IMR-90 (cell line): ENCODE measurements around the gene SEMA4D. TPM values are rescaled to one million over a fixed set of nuclear protein-coding genes. Genes with fewer than 3 reads are reported as not detected.
A peak's percentile ranks its signal among the peaks of the same experiment; 100 is the strongest.

Source experiments
- ATAC-seq: fragments of 200-7000 bp; cut with Tn5 transposase; 2 replicates; pipeline ENCODE4 v1.9.1; 2020; ENCODE audit warnings: low read depth, mild to moderate bottlenecking, moderate library complexity
- BruUV-seq: library from RNA; stranded (reverse); fragments of 400-500 nt; replicated peaks from 2 replicates; lab custom pipeline; 2021; lab: Mats Ljungman, UMichigan
- CTCF ChIA-PET: fragments of 300-600 bp; formaldehyde crosslinking; extraction: SDS; loops from one replicate; lab custom pipeline; 2021; ENCODE audit warnings: antibody characterized with exemption; lab: Yijun Ruan, JAX
- POLR2A ChIA-PET: fragments of 300-600 bp; sonication (Branson Sonifier 250); formaldehyde crosslinking; loops from one replicate; lab custom pipeline; 2022; ENCODE audit warnings: antibody characterized with exemption; ENCODE audit not compliant: unreplicated experiment; lab: Charles Lee
- DNase-seq: peaks from one replicate; pipeline ENCODE4 v3.0.0; 2013
- H2AFZ ChIP-seq: replicated peaks from 2 replicates; pipeline ENCODE3; 2013; ENCODE audit warnings: low read length, mild to moderate bottlenecking; ENCODE audit not compliant: poor library complexity
- H2AK5ac ChIP-seq: 2 replicates; pipeline ENCODE4 v1.6.1; 2013; ENCODE audit warnings: low read depth, low read length, inconsistent platforms
- H2AK9ac ChIP-seq: replicated peaks from 2 replicates; pipeline ENCODE3; 2013; ENCODE audit warnings: mild to moderate bottlenecking, low read depth, low read length, moderate library complexity; ENCODE audit not compliant: poor library complexity
- H2BK120ac ChIP-seq: 2 replicates; pipeline ENCODE4 v1.6.1; 2013; ENCODE audit warnings: low read depth, low read length, inconsistent platforms
- H2BK15ac ChIP-seq: 3 replicates; pipeline ENCODE4 v1.6.1; 2013; ENCODE audit warnings: low read depth, low read length, inconsistent platforms
- H2BK20ac ChIP-seq: 2 replicates; pipeline ENCODE4 v1.6.1; 2013; ENCODE audit warnings: low read depth, mild to moderate bottlenecking, inconsistent platforms, low read length, moderate library complexity
- H2BK5ac ChIP-seq: 2 replicates; pipeline ENCODE4 v1.6.1; 2013; ENCODE audit warnings: mild to moderate bottlenecking, low read depth, low read length, inconsistent platforms; ENCODE audit not compliant: poor library complexity, severe bottlenecking
- H3K14ac ChIP-seq: replicated peaks from 2 replicates; pipeline ENCODE4 v1.6.1; 2013; ENCODE audit warnings: low read depth, low read length, inconsistent platforms
- H3K18ac ChIP-seq: 2 replicates; pipeline ENCODE4 v1.6.1; 2013; ENCODE audit warnings: low read depth, low read length, control low read depth
- H3K23ac ChIP-seq: 2 replicates; pipeline ENCODE4 v1.6.1; 2013; ENCODE audit warnings: low read depth, low read length, inconsistent platforms
- H3K27ac ChIP-seq: 2 replicates; pipeline ENCODE4 v1.5.1; 2013; ENCODE audit warnings: mild to moderate bottlenecking, control low read depth, low read length; ENCODE audit not compliant: insufficient read depth
- H3K27me3 ChIP-seq: 2 replicates; pipeline ENCODE4 v1.6.1; 2013; ENCODE audit warnings: low read length; ENCODE audit not compliant: control insufficient read depth, insufficient read depth
- H3K36me3 ChIP-seq: 2 replicates; pipeline ENCODE4 v1.6.1; 2013; ENCODE audit warnings: low read length, mixed read lengths; ENCODE audit not compliant: control insufficient read depth, insufficient read depth
- H3K4ac ChIP-seq: 2 replicates; pipeline ENCODE4 v1.6.1; 2013; ENCODE audit warnings: low read depth, low read length, inconsistent platforms
- H3K4me1 ChIP-seq: 2 replicates; pipeline ENCODE4 v1.6.1; 2013; ENCODE audit warnings: low read length, mixed read lengths; ENCODE audit not compliant: control insufficient read depth, insufficient read depth
- H3K4me2 ChIP-seq: 2 replicates; pipeline ENCODE4 v1.6.1; 2013; ENCODE audit warnings: low read depth, mild to moderate bottlenecking, control low read depth, low read length, moderate library complexity
- H3K4me3 ChIP-seq: 2 replicates; pipeline ENCODE4 v1.5.1; 2013; ENCODE audit warnings: low read depth, mild to moderate bottlenecking, control low read depth, low read length, moderate library complexity; ENCODE audit not compliant: insufficient read depth
- H3K56ac ChIP-seq: 2 replicates; pipeline ENCODE4 v1.6.1; 2013; ENCODE audit warnings: low read length, inconsistent platforms; ENCODE audit not compliant: insufficient read depth; ENCODE audit errors: extremely low read depth
- H3K79me1 ChIP-seq, 2 experiments: 2 replicates each; pipeline ENCODE4 v1.6.1; 2013; ENCODE audit warnings: low read length in 2 of 2, inconsistent platforms in 1 of 2, low read depth in 1 of 2
- H3K9ac ChIP-seq: 2 replicates; pipeline ENCODE4 v1.6.1; 2013; ENCODE audit warnings: low read depth, low read length, control low read depth
- H3K9me1 ChIP-seq: 2 replicates; pipeline ENCODE4 v1.6.1; 2013; ENCODE audit warnings: low read length, inconsistent platforms; ENCODE audit not compliant: insufficient read depth
- H3K9me3 ChIP-seq: 2 replicates; pipeline ENCODE4 v1.6.1; 2013; ENCODE audit warnings: low read length; ENCODE audit not compliant: control insufficient read depth, insufficient read depth
- H4K20me1 ChIP-seq: 2 replicates; pipeline ENCODE4 v1.6.1; 2013; ENCODE audit warnings: low read length, inconsistent platforms; ENCODE audit not compliant: insufficient read depth
- H4K5ac ChIP-seq: 2 replicates; pipeline ENCODE4 v1.6.1; 2013; ENCODE audit warnings: mild to moderate bottlenecking, low read depth, low read length, control low read depth
- H4K8ac ChIP-seq, 2 experiments: 2 replicates each; pipeline ENCODE4 v1.6.1; 2013; ENCODE audit warnings: low read depth in 2 of 2, low read length in 2 of 2, control low read depth in 1 of 2, inconsistent platforms in 1 of 2
- H4K91ac ChIP-seq: 2 replicates; pipeline ENCODE4 v1.6.1; 2013; ENCODE audit warnings: low read depth, low read length, inconsistent platforms; ENCODE audit not compliant: insufficient read depth
- FOS ChIP-seq: fragments of 150-350 bp; IDR thresholded peaks from 2 replicates; pipeline ENCODE4 v1.6.1; 2016; ENCODE audit warnings: low read depth, low read length
- MAFK ChIP-seq: IDR thresholded peaks from 2 replicates; pipeline ENCODE4 v1.6.1; 2012; ENCODE audit warnings: low read depth, low read length, improper control_type of control experiment
- NFE2L2 ChIP-seq: fragments of 150-350 bp; IDR thresholded peaks from 2 replicates; pipeline ENCODE4 v1.6.1; 2016; ENCODE audit warnings: low read depth, mild to moderate bottlenecking, low read length
- RAD21 ChIP-seq: IDR thresholded peaks from 2 replicates; pipeline ENCODE4 v1.6.1; 2012; ENCODE audit warnings: low read length, improper control_type of control experiment
- RFX5 ChIP-seq: IDR thresholded peaks from 2 replicates; pipeline ENCODE4 v1.8.0; 2012; ENCODE audit warnings: low read depth, mild to moderate bottlenecking, low read length, moderate library complexity
- WGBS, 2 experiments: methylation state at CpG; one replicate each; pipeline versions ENCODE4 v1.1.5 to v1.1.7; 2013; ENCODE audit warnings: missing lambda C conversion rate in 2 of 2; ENCODE audit not compliant: insufficient read length in 1 of 2; ENCODE audit errors: extremely low coverage in 2 of 2; 5-methylcytosine and 5-hydroxymethylcytosine counted together
- dilution Hi-C: fragments of 300-500 bp; cut with HindIII; formaldehyde crosslinking; loops from one replicate; pipeline ENCODE4 v1.14.3; 2018; ENCODE audit warnings: low sequenced_read_pairs; ENCODE audit not compliant: unreplicated experiment
- in situ Hi-C: fragments of 300-500 bp; cut with MboI; formaldehyde crosslinking; loops from 3 replicates; pipeline ENCODE4 v1.14.3; 2019; ENCODE audit warnings: low sequenced_read_pairs, inconsistent platforms, mixed read lengths
- intact Hi-C: fragments of 100-400 bp; cut with micrococcal nuclease; formaldehyde crosslinking; loops from 2 replicates; pipeline ENCODE4 v1.10.0; 2022
- polyA plus RNA-seq, 3 experiments: library from polyadenylated mRNA; depleted of rRNA; stranded (reverse); fragments of >200 nt; gene quantifications; 2 replicates each; pipeline ENCODE4 v1.2.3, GENCODE V29; 2012; ENCODE audit warnings: low replicate concordance in 1 of 3
- total RNA-seq: library from RNA; depleted of rRNA; stranded (reverse); fragments of >200 nt; gene quantifications from 2 replicates; pipeline ENCODE4 v1.2.3, GENCODE V29; 2012
- TF ChIP-seq, protein P1 (sequence below): fragments of 150-350 bp; IDR thresholded peaks from 2 replicates; pipeline ENCODE4 v1.6.1; 2017; ENCODE audit warnings: mild to moderate bottlenecking, antibody characterized with exemption, low read length, low read depth

SEMA4D gene
- total and polyA plus RNA-seq, 2 of the 4 experiments (the other 2 are of a cell fraction), result 0.90 to 1.5 TPM

DNA sequence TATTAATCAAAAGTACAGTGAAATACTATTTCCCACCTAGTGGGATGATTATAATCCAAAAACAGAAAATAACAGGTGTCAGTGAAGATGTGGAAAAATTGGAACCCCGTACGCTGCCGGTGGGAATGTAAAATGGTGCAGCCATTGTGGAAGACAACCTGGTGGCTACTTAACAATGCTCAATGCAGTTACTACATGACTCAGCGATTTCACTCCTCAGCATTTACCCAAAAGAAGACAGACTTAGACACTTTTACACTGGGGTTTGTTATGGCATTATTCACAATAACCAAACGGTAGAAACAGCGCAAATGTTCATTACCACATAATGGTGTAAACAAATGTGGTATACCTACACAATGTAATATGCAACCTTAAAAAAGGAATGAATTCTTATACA, 155.7 kb downstream of the SEMA4D start:
- BruUV-seq, result no TSS peak
- Histone ChIP-seq H2AK9ac (no peak overlapping the region), H2BK120ac (no peak overlapping the region), H4K8ac (no peak overlapping the region), H2AK5ac (no peak overlapping the region), H4K91ac (no peak overlapping the region), H3K9me1 (no peaks in the 10 kb centered on the region; the same call in 1 of the 2 replicates), H3K9ac (no peak overlapping the region), H2BK15ac (no peak overlapping the region), H3K79me1 (peaks cover 0 to 2% of the 10 kb centered on the region in 2 experiments; a peak in 2 of 4 replicates), H3K18ac (no peak overlapping the region), H4K5ac (no peak overlapping the region), H3K23ac (no peak overlapping the region), H4K20me1 (peaks cover 4% of the 10 kb centered on the region; the same call in 1 of the 2 replicates), H3K4me3 (no peak overlapping the region), H3K4me2 (no peak overlapping the region), H2BK20ac (no peak overlapping the region), H3K4ac (no peak overlapping the region), H3K9me3 (no peaks in the 10 kb centered on the region), H3K56ac (no peak overlapping the region), H3K36me3 (peaks cover 43% of the 10 kb centered on the region), H2AFZ (no peak overlapping the region), H2BK5ac (no peak overlapping the region), H3K14ac (no peak overlapping the region), H3K4me1 (no peaks in the 10 kb centered on the region), H3K27me3 (no peaks in the 10 kb centered on the region), H3K27ac (no peak overlapping the region)
- POLR2A ChIA-PET, result no interaction called here
- WGBS, 2 experiments, result no CpG with 5 or more reads among the region's 6 CpGs
- DNase-seq (no peak), ATAC-seq (no peak)
- TF ChIP-seq RAD21 (no peak), FOS (no peak), RFX5 (no peak), NFE2L2 (peak; percentile 96), MAFK (peak; percentile 84)
- TF ChIP-seq, protein P1, sequence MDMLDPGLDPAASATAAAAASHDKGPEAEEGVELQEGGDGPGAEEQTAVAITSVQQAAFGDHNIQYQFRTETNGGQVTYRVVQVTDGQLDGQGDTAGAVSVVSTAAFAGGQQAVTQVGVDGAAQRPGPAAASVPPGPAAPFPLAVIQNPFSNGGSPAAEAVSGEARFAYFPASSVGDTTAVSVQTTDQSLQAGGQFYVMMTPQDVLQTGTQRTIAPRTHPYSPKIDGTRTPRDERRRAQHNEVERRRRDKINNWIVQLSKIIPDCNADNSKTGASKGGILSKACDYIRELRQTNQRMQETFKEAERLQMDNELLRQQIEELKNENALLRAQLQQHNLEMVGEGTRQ, result no peak
- in situ Hi-C loops (no loop called here), dilution Hi-C loops (no loop called here), intact Hi-C loops (no loop called here)
- CTCF ChIA-PET, result no interaction called here
